GM18498 (cell line): ENCODE data around the gene TMEM201.
"Not testable (repeated sequence)": the region's sequence is repeated elsewhere in the genome, so short reads cannot be mapped to it uniquely, and the experiment has no call there.

ENCODE experiments used
- ATAC-seq: cut with Tn5 transposase; IDR thresholded peaks from one replicate; pipeline ENCODE4 v1.9.1; 2021; ENCODE audit warnings: mild to moderate bottlenecking, moderate library complexity; ENCODE audit not compliant: unreplicated experiment

TMEM201 gene, protein sequence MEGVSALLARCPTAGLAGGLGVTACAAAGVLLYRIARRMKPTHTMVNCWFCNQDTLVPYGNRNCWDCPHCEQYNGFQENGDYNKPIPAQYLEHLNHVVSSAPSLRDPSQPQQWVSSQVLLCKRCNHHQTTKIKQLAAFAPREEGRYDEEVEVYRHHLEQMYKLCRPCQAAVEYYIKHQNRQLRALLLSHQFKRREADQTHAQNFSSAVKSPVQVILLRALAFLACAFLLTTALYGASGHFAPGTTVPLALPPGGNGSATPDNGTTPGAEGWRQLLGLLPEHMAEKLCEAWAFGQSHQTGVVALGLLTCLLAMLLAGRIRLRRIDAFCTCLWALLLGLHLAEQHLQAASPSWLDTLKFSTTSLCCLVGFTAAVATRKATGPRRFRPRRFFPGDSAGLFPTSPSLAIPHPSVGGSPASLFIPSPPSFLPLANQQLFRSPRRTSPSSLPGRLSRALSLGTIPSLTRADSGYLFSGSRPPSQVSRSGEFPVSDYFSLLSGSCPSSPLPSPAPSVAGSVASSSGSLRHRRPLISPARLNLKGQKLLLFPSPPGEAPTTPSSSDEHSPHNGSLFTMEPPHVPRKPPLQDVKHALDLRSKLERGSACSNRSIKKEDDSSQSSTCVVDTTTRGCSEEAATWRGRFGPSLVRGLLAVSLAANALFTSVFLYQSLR

DNA sequence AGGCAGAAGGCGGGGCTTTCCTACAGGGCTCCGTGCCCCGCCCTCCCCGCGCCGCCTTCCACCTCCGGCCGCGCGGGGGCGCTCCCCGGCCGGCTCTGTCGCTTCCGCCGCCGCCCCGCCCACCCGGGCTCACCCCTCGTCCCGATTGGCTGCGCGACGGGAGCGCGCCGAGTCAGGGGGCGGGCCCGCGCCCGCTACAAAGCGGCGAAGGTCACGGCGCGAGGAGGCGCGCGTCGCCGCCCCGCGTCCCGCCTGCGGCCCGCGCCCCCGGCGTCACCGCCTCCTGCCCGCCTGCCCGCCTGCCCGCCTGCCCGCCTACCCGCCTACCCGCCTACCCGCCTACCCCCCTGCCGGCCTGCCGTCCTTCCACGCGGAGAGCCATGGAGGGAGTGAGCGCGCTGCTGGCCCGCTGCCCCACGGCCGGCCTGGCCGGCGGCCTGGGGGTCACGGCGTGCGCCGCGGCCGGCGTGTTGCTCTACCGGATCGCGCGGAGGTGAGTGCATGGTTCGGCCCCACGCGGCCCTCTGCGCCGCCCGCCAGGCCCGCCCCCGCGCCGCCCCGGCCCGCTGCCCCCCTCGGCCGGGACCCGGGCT lies at the start of gene TMEM201:
Gene TMEM201 (plus strand): TSS at position 361 of the 593 bp plus-strand sequence. CDS start 20 bp downstream, at position 381.
- peak; percentile 78 for ATAC-seq

DNA sequence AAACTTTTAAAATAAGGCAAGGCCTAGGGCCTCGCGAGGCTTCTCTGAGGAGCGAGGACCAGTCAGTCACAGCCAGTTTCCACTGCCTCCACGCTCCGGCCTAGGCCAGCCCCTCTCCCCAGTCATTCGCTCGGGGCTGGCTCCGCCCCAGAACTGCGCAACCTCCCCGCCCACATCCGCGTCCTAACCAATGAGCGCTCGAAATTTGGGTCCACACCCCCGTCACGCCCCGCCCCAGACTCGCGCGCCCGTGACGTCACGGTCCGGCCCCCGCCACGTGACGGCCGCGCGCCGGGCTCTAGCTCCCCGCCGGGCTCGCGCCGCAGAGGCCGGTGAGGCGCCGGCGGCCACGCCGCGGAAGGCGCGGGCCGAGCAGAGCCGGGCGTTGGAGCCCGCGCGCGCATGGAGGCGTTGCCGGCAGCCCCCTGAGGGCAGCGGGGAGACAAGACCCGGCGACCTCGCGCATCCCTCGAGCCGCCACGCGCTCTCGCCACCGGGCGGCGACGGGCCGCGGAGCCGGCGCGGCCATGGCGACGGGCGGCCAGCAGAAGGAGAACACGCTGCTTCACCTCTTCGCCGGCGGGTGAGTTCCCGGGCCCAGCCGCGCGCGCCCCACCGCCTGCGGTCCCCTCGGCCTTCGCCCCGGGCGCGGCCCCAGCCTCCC lies 49.4 kb upstream of the TMEM201 start, which contains the start of gene SLC25A33:
Gene SLC25A33 (plus strand): TSS at position 301 of the 664 bp plus-strand sequence. CDS start 227 bp downstream, at position 528.
- peak; percentile 94 for ATAC-seq

DNA sequence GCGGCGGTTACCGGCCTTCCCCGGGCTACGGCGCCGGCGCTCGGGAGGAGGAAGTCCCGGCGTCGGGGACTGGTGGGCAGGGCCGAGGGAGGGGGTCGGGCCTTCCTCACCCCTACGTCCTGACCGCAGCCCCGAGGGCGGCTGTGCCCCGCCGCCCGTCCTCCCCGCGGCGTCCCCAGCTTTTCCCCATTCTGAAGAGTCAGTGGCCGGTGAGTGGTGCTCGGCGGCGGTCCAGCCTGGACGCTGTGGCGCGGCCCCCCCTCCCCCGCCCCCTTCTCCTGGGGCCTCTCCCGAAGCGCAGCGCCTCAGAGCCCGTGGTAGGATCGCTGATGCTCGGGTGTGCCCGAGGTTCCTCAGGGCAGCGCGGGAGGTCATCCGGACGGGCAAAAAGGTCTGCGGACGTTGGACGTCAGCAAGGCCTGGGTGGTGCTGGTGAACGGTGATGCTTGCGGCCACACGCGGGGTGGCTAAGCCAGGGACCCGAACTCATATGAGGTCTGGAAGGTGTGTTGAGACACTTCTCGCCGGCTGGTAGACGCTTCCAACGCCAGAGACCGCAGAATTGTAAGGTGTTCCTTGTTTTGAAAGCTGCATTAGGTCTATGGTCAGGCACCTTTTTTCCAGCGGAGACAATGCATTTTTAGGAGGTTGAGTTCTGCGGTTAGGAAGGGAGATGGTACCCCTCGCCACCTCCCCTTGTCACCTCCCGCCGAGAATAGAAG lies 48.7 kb upstream of the TMEM201 start:
- peak; percentile 54 for ATAC-seq

DNA sequence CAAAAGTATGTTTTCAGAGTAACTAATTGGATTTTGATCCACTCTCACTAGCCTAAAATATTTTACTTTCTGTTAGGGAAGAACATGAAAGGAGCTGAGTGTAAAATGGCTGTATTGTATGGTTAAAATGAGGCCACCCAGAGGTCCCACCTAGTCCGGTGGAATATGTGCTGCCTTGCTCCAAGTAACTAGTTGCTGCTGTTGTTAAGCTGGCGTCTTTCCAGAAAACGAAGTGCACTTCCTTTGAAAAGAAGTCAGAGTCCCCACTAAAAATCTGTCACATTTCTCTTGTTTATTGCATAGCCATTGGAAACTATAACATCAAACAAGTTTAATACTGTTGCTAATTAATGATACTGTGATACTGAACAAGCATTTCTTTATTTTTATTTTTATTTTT lies 46.3 kb upstream of the TMEM201 start:
- no peak for ATAC-seq

DNA sequence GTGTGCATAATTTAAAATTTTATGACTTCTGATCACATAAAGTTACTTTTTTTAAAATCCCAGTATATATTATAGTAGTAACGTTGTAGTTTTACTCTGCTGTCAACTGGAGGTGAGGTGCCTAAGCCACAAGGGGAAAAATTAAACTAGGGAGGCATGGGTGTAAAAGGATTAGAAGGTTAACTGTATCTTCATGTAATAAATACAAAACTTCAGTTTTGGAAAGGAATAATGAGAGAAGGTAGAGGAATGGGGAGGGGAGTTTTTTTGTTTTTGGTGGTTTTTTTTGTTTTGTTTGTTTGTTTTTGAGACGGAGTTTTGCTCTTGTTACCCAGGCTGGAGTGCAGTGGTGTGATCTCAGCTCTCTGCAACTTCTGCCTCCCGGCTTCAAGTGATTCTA lies 43.8 kb upstream of the TMEM201 start:
- no peak for ATAC-seq

DNA sequence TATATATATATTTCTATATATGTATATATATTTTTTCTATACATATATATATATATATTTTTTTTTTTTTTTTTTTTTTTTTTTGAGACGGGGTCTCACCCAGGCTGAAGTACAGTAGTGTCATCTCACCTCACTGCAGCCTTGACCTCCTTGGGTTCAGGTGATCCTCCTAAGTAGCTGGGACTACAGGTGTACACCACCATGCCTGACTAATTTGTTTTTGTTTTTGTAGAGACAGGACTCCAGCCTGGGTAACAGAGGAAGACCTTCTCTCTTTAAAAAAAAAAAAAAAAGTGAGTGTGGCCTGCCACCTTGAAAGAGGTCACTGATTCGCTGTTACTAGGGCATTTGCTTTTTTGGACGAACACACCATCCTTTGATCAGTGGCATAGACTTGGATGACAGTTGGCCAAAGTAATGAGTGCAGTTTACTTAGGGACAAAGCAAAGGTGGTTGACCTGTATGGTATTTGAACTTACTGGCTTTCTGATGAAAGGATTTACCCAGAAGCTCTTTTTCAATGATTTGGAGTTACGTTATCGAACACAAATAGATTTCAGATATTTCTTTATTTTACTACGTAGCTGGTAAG lies 38.7 kb upstream of the TMEM201 start:
- no peak for ATAC-seq

DNA sequence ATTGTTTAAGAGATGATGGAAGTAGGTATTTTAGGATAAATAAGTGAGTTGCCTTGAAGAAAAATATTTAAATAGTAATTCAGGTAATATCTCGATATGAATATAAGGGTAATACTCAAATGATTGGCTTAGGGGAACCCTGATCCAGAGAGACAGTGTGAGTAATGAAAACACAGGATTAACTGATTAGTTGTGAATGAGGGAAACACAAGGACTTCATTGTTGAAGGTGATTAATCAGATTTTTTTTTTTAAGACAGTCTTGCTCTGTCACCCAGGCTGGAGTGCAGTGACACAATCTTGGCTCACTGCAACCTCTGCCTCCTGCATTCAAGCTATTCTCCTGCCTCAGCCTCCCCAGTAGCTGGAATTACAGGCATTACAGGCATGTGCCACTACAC lies 36.7 kb upstream of the TMEM201 start:
- no peak for ATAC-seq

DNA sequence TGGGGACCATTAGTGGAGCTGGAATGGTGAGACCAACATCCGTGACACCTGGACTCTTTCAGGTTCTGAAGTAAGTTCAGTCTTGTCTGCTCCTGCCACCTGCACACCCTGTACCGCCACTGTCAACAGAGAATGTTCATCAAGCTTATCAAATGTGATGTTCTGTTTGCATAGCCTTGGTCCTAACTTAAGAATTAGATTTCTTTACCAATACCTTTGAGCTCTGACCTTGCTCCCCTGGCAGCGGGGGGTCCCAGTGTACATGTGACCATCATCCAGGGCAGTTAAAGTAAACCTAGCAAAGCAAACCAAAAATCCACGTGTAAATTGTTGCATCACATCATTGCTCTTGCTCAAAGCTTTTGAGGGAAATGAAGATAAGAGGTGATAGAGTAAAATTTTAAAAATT lies 35.0 kb upstream of the TMEM201 start:
- ATAC-seq = no peak

DNA sequence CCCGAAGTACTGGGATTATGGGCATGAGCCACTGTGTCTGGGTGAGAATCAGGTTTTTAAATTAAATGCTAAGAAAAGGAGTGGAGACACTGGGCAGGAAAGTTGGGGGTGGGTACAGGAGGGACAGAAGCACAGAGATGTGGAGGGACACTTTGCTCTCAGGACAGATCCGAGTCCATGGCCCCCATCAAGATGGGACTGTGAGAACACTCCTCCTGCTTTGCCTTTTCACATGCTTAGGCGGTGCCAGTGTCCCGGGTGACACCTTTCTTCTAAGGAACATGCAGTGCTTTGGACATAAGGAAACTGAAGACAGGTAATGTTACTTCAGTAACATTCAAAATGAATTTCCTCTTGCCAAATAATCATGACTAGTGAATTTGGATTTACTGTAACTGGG lies 32.8 kb upstream of the TMEM201 start:
- ATAC-seq = no peak

DNA sequence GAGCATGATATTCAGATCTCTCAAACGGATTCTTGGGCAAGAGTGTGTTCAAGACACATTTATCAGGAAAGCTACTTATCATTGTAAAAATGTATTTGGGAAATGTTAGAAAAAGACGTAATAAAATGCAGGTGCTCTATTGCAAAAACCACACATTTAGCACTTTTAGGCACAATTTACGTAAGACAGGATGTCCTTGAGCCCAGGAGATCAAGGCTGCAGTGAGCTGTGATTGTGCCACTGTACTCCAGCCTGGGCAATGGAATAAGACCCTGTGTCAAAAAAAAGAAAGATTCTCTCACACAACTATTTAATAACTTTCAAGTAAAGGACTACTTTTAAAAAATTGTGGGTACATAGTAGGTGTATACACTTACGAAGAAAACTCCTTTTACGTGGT lies 31.1 kb upstream of the TMEM201 start:
- no peak for ATAC-seq

DNA sequence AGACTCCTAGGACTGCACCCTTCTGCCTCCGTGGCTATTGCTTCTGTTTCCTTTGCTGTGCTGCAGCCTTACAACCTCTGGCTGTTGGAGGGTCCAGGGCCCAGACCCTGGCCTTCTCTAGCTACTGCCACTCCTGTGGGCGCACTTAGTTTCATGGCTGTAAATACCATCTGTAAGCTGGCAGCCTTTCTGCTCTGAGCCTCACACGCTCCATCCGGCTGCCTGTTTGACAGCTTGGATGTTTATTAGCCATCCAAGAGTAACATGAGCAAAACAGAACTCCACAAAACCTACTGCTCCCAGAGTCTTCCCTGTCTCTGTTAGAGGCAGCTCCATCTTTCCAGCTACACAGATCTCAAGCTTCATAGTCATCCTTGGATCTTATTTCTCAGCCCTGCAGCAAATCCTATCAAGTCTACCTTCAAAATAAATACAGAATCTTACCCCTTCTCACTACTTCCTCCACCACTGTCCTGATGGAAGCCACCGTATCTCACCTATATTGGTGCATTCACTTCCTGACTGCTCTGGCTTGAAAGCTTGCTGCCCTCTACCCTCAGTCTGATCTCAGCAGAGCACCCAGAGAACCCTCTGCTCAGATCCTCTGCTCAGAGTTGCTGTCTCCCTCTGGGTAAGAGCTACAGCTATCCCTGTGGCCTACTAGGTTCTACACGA lies 30.3 kb upstream of the TMEM201 start:
- ATAC-seq = no peak

DNA sequence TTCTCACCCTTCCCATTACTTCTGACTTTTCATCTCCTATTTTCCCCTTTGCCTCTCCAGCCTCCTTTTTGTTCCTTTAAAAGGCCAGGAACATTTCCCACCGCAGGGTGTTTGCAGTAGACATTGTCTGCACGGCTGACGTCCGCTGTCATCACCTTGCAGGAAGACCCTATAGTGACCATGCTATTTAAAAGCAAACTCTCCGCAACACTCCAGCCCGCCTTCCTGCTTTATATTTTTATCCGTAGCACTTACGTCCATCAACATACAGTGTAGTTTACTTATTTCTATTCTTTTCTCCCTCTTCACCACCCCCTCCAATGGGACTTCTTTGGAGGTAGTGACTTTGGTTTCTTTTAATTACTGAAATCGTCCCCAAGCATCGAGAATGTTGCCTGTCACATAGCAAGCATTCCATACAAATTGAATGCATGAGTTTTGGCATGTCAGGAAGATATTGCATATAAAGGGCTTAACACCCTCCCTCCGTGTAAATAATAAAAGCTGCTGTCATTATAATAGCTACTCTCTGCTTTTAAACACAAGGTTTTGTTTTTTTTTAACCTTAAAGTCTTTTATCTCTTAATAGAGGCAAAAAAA lies 29.7 kb upstream of the TMEM201 start:
- no peak for ATAC-seq

DNA sequence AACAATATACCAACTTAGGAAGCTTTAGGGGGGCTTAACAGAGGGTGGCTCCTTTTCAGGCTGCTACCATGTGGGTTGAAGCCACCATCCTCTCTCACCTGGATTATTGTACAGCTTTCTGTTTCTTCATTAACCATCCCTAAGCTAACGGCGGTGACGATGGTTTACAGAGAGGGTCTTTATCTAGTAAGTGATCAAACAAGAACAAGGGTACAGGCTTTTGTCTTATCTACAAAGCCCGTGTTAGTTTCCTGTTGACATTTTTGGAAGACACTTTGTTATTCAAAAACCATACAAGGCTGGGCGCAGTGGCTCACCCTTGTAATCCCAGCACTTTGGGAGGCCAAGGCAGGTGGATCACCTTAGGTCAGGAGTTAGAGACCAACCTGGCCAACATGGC lies 29.0 kb upstream of the TMEM201 start:
- ATAC-seq = no peak

DNA sequence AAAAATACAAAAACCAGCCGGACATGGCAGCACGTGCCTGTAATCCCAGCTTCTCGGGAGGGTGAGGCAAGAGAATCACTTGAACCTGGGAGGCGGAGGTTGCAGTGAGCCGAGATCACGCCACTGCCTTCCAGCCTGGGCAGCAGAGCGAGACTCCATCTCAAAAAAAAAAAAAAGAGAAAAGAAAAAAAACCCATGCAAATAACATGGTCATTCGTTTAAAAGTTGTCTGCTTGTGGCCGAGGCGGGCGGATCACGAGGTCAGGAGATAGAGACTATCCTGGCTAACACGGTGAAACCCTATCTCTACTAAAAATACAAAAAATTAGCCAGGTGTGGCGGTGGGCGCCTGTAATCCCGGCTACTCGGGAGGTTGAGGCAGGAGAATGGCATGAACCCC lies 28.6 kb upstream of the TMEM201 start:
- not testable (repeated sequence) for ATAC-seq

DNA sequence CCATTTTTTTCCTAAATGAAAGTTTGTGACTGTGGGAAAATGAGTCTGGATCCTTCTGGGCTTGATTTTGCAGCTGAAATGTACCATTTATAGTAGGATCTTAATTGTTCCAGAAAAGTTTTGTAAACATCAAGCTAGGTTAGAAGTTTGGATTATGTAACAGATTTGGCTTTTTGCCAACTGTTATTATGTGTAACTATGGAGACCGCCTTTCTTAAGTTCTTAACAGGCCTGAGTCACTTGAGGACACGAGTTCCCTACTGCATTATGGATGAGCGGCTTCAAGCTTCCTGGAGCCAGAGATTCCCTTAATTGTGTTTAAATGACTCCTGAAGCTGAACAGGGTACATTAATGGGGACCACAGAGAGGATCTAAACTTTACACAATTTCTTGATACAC lies 27.3 kb upstream of the TMEM201 start:
- ATAC-seq = no peak

DNA sequence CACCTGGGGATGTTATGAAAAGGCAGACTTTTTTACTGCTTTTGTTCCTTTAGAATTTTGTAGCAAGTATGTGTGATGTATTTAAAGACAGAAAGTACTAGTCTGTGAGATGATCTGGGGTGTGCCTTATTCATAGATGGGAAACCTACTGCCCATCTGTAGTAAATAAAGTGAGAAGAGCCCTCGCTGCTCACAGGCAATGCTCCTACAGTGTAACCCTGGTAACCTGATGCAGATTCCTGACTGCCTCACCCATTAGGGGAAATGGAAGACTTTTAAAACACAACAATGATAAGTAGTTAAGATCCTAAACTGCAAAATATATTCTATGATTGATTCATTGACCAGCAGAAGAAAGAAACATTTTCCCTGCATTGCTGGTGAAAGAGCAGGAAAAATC lies 19.4 kb upstream of the TMEM201 start:
- ATAC-seq = no peak

DNA sequence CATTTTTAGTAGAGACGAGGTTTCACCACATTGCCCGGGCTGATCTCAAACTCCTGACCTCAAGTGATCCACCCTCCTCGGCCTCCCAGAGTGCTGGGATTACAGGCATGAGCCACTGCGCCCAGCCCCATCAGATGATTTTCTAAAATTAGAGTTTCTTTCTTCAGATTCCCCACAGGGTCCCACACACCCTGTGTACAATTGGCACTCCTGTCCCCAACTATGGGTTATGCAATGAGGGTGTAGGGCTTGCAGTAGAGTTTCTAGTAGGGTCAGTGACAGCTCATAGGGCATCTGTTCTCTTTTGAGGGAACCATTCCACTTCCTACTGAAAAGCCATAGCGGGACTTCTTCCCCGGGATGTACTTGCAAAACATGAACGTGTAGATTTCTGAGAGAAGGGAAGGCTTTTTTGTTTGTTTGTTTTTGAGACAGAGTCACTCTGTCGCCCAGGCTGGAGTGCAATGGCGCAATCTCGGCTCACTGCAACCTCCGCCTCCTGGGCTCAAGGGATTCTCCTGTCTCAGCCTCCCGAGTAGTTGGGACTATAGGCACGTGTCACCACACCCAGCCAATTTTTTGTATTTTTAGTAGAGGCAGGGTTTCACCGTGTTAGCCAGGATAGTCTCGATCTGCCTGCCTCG lies 17.7 kb upstream of the TMEM201 start:
- not testable (repeated sequence) for ATAC-seq

DNA sequence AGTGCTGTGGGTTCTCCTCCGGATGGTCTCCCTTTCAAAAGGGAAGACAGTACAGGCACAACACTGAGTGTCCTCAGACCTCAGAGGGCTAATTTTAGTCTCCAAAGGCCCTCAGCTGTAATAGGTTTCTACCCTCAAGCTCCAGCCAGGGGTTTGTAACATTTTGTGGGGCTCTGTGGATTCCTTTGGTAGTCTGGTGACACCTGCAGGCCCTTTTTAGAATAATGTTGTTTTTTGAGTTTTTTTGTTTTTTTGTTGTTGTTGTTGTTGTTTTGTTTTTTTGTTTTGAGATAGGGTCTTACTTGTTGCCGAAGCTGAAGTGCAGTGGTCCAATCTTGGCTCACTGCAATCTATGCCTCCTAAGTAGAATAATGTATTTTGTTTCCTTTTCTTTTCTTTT lies 15.0 kb upstream of the TMEM201 start:
- no peak for ATAC-seq

DNA sequence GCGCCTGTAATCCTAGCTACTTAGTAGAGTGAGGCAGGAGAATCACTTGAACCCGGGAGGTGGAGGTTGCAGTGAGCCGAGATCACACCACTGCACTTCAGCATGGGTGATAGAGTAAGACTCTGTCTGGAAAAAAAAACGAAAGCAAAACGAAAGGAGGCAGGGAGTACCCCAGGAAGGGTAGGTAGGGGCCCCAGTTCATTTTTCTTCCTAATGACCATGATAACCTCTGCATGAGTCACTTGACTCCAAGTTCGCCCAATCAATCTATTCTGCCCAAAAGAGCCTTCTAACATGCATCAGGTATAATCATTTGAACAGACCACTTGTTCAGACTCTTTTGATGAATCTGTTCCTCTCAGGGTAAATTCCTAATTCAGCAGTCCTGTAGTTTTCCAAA lies 13.2 kb upstream of the TMEM201 start:
- ATAC-seq = no peak
